Peyer's patch (tissue), 4 donors: ENCODE data around the gene ECT2L. TPM values are rescaled to one million over a fixed set of nuclear protein-coding genes. Genes with fewer than 3 reads are reported as not detected.

Source experiments
- DNase-seq, 3 donors: peaks; one replicate each; pipeline ENCODE4 v3.0.0-alpha.2; 2017 to 2019
- H3K27ac ChIP-seq, 4 donors: fragments of 200-600 bp; sonication (generic); one replicate each; pipeline ENCODE4 v1.5.1; 2016 to 2019
- H3K27me3 ChIP-seq, 2 donors: fragments of 200-600 bp; sonication (generic); one replicate each; pipeline ENCODE4 v1.5.1; 2019
- H3K36me3 ChIP-seq, 3 donors: fragments of 200-600 bp; sonication (generic); one replicate each; pipeline ENCODE4 v1.5.1; 2016 to 2019
- H3K4me1 ChIP-seq, 4 donors: fragments of 200-600 bp; sonication (generic); one replicate each; pipeline ENCODE4 v1.5.1; 2016 to 2019
- H3K4me3 ChIP-seq, 4 donors: fragments of 200-600 bp; sonication (generic); 1 replicate in 3 of 4; 2 replicates in 1 of 4; pipeline ENCODE4 v1.5.1; 2016 to 2019; ENCODE audit warnings: mild to moderate bottlenecking in 1 of 4
- H3K9me3 ChIP-seq, 4 donors: fragments of 200-600 bp; sonication (generic); one replicate each; pipeline ENCODE4 v1.5.1; 2016 to 2019; ENCODE audit warnings: mild to moderate bottlenecking in 1 of 4
- POLR2A ChIP-seq, 2 donors: fragments of 450-650 bp; IDR thresholded peaks; one replicate each; pipeline ENCODE4 v1.5.1; 2017; ENCODE audit warnings: antibody characterized with exemption in 2 of 2, mild to moderate bottlenecking in 2 of 2, moderate library complexity in 2 of 2
- total RNA-seq, 4 donors: library from RNA; depleted of rRNA; stranded (reverse); fragments of >200 nt; gene quantifications; one replicate each; pipeline ENCODE4 v1.1.0, GENCODE V29; 2016
- TF ChIP-seq, protein P1 (sequence below), 6 experiments: fragments of 450-650 bp in 4 of 6; fragments of 200-600 bp in 2 of 6; sonication (generic) in 1 of 6; IDR thresholded peaks; one replicate each; pipeline ENCODE4 v1.5.1; 2017 to 2019; ENCODE audit warnings: antibody characterized with exemption in 6 of 6, mild to moderate bottlenecking in 3 of 6, moderate library complexity in 1 of 6

Gene ECT2L
- total RNA-seq, 4 donors from 2014 or later = 0.27 TPM; not detected in 3

DNA sequence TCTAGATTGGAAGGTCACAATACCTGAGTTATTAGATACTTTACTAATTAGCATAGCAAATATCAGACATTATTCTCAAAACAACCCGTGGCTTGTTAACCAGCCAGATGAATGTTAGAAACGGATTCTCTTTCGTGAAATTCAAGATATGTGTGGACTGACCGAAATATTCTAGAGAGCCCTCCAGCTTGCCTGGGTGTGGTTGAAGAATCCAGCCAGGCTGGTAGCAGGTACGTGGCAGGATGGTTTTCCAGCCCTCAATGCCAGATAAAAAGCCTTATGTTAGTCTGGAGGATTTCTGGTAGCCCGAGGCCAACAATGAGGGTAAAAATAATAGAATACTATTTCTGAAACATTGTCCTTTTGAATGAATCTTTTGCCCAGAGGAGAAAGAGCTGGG, 19.3 kb downstream of the ECT2L start:
- Histone ChIP-seq H3K36me3 (no peaks in the 10 kb centered on the region), H3K4me1 (peaks cover 0 to 11% (median 0%) of the 10 kb centered on the region in 4 donors), H3K4me3 (no peak overlapping the region), H3K9me3 (no peaks in the 10 kb centered on the region), H3K27me3 (no peaks in the 10 kb centered on the region), H3K27ac (no peak overlapping the region)
- no peak for DNase-seq
- TF ChIP-seq, protein P1, sequence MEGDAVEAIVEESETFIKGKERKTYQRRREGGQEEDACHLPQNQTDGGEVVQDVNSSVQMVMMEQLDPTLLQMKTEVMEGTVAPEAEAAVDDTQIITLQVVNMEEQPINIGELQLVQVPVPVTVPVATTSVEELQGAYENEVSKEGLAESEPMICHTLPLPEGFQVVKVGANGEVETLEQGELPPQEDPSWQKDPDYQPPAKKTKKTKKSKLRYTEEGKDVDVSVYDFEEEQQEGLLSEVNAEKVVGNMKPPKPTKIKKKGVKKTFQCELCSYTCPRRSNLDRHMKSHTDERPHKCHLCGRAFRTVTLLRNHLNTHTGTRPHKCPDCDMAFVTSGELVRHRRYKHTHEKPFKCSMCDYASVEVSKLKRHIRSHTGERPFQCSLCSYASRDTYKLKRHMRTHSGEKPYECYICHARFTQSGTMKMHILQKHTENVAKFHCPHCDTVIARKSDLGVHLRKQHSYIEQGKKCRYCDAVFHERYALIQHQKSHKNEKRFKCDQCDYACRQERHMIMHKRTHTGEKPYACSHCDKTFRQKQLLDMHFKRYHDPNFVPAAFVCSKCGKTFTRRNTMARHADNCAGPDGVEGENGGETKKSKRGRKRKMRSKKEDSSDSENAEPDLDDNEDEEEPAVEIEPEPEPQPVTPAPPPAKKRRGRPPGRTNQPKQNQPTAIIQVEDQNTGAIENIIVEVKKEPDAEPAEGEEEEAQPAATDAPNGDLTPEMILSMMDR (IDR thresholded peaks at IDR 0.05) = no peak
- no peak for TF ChIP-seq POLR2A (IDR thresholded peaks at IDR 0.05)

DNA sequence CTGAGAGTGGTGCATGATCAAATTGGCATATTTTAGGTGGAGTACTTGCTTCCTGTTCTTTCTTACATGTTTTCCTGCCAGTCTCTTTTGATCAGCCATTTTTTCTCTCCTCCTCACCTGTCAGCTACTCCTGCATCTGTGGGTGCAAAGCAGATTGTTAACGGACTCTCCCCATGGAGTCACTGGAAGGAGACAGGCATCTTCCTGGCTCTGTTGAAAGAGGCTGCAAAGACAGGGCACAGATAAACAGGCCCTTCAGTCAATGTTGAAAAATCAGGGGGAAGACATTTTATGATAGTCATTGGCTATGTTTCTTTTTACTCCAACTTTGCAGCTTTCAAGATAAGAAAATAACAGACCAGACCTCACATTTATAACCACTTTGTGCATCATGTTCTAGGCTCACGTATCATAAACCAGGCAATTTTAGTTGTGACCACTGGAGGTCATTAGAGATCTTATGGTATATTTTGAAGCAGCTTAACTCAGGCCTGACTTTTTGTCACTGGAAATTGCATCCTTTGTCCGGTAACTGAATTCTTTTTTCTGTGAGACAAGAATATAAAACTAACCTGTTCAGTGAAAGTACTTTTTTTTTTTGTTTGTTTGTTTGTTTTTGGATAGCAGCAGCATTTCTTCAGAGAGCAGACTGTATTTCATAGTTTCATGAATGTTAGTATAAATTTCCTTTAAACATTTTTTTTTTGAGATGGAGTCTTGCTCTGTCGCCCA, 20.1 kb downstream of the ECT2L start:
- Histone ChIP-seq H3K9me3 (no peaks in the 10 kb centered on the region), H3K36me3 (no peaks in the 10 kb centered on the region), H3K27ac (no peak overlapping the region), H3K4me3 (no peak overlapping the region), H3K27me3 (no peaks in the 10 kb centered on the region), H3K4me1 (peaks cover 0 to 11% (median 0%) of the 10 kb centered on the region in 4 donors)
- TF ChIP-seq, protein P1 (IDR thresholded peaks at IDR 0.05) = peak; percentile 46 to 87 (median 82)
- TF ChIP-seq POLR2A (IDR thresholded peaks at IDR 0.05) = no peak
- no peak for DNase-seq

DNA sequence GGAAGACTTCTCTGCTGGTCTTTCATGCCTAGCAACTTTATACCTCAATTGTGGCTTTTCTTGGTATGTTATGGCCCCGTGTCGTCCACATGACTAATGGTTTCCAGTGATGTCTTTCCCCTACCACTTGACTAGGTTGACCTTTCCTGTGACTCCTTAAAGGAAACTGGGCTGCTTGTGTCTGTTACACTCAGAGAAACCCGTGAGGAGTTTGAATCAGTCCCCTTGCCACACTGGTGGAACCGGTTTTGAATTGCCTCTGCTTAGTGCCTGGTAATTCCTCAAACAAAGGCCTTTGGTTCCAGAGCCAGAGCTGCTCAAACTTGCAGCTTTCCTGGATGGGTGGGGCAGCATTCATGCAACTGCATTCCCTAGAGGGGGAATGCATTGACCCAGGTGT, 21.9 kb downstream of the ECT2L start:
- Histone ChIP-seq H3K4me3 (no peak overlapping the region), H3K9me3 (no peaks in the 10 kb centered on the region), H3K4me1 (peaks cover 0 to 11% (median 0%) of the 10 kb centered on the region in 4 donors), H3K27me3 (no peaks in the 10 kb centered on the region), H3K36me3 (no peaks in the 10 kb centered on the region), H3K27ac (peak overlapping the region in 1 of 4 donors; percentile 53)
- TF ChIP-seq POLR2A (IDR thresholded peaks at IDR 0.05) = no peak
- TF ChIP-seq, protein P1 (IDR thresholded peaks at IDR 0.05) = no peak
- peak in 2 of 3 donors; percentile 64 to 80 for DNase-seq

DNA sequence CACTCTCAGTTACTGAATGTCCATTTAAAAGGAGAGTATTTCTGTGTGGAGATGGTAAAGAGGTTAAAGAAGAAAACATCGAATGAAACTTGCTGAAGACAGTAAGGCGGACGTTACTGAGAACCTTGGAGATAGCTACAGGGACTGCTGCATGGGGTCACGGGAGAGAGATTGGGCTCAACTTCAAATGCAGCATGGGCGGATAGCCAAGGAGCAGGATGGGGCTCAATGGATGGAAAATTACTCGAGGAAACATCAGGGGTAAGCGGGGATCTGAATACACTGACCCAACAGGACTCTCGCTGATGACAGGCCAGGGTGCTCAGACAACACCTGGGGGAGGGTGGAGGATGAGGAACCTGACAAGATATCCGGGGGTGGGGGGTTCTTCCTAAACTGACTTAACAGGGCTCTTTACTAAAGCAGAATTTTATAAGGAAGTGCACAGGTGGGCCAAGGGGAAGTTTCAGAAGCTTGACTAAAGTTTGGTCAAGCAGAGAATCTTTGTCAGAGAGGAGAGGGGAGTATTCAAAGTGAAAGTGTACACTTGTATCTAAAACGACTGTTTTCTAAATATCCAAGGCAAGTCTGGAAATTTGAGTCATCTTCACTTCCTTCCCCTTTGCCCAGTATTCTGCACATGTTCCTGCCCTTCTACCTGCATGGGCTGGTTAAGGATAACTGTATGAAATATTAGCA, 22.8 kb downstream of the ECT2L start:
- H3K4me3 ChIP-seq = no peak overlapping the region
- no peak overlapping the region for H3K27ac ChIP-seq
- no peaks in the 10 kb centered on the region for H3K27me3 ChIP-seq
- no peak for TF ChIP-seq POLR2A (IDR thresholded peaks at IDR 0.05)
- TF ChIP-seq, protein P1 (IDR thresholded peaks at IDR 0.05) = no peak
- no peaks in the 10 kb centered on the region for H3K36me3 ChIP-seq
- no peaks in the 10 kb centered on the region for H3K9me3 ChIP-seq
- no peak for DNase-seq
- H3K4me1 ChIP-seq = peaks cover 0 to 11% (median 0%) of the 10 kb centered on the region in 4 donors

DNA sequence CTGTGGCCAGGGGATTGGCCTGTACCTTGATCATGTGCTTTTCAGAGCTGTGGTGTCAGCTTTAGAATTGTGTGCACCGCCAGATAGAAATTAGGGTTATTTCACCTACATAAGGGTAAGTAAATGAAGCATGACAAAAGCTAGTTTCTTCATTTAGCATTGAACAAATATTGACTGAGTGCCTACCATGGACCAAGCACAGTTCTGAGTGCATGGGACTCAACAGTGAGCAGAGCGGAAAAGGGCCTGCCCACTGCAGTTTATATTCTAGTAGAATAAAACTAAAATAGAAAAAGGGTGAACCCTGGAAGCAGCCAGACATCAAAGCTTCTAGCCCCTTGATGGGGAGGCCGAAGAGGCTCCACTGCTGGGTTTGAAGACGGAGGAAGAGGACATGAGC, 25.6 kb downstream of the ECT2L start:
- TF ChIP-seq, protein P1 (IDR thresholded peaks at IDR 0.05) = no peak
- TF ChIP-seq POLR2A (IDR thresholded peaks at IDR 0.05) = no peak
- Histone ChIP-seq H3K36me3 (no peaks in the 10 kb centered on the region), H3K9me3 (no peaks in the 10 kb centered on the region), H3K4me3 (no peak overlapping the region), H3K27ac (no peak overlapping the region), H3K4me1 (peaks cover 0 to 11% (median 0%) of the 10 kb centered on the region in 4 donors), H3K27me3 (no peaks in the 10 kb centered on the region)
- DNase-seq = no peak
